Measurements from ENCODE around the gene INHBC. TPM values are rescaled to one million over a fixed set of nuclear protein-coding genes. Genes with fewer than 3 reads are reported as not detected.

Gene INHBC
- total RNA-seq, 1 donor from 2014 or later = not detected

DNA sequence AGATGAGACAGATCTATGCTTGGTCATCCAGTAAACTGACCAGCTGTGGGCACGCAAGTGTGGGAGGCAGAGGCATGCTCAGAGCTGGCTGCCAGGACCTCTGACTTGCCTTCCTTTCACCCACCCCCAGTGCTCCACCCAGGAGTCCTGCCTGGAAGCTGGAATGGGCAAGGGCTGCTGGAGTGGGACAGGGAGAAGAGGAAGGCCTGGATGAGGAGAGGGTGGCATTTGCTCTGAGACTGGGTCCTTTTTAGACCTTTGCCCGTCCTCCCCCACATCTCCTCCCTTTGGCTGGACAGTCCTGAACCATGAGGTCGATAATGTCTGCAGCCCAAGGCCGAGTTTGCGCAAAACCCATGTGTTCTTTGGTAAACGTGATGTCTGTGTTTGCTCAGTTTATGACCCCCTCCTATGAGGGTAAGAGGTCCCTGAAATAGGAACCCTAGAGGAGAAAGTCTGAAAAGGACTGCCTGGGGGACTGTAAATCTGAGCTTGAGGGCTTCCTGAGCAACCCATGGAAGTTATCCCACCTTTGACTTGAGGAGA lies 16.7 kb downstream of the INHBC start:
- no peak overlapping the region for H3K27ac Mint-ChIP-seq
- H3K27me3 Mint-ChIP-seq (ENCODE audit: insufficient read depth) = no peaks in the 10 kb centered on the region
- H3K9me3 Mint-ChIP-seq = no peaks in the 10 kb centered on the region
- DNase-seq (ENCODE audit: low spot score) = no peak
- H3K4me1 Mint-ChIP-seq (ENCODE audit: low read depth) = peaks cover 14% of the 10 kb centered on the region
- H3K36me3 Mint-ChIP-seq (ENCODE audit: low read depth) = no peaks in the 10 kb centered on the region
- no peak overlapping the region for H3K4me3 Mint-ChIP-seq
- intact Hi-C loops (cut with micrococcal nuclease) = loop anchor here (1.0 kb wide), 1 partner anchor 9 kb away; no protein-coding TSS in a partner anchor

DNA sequence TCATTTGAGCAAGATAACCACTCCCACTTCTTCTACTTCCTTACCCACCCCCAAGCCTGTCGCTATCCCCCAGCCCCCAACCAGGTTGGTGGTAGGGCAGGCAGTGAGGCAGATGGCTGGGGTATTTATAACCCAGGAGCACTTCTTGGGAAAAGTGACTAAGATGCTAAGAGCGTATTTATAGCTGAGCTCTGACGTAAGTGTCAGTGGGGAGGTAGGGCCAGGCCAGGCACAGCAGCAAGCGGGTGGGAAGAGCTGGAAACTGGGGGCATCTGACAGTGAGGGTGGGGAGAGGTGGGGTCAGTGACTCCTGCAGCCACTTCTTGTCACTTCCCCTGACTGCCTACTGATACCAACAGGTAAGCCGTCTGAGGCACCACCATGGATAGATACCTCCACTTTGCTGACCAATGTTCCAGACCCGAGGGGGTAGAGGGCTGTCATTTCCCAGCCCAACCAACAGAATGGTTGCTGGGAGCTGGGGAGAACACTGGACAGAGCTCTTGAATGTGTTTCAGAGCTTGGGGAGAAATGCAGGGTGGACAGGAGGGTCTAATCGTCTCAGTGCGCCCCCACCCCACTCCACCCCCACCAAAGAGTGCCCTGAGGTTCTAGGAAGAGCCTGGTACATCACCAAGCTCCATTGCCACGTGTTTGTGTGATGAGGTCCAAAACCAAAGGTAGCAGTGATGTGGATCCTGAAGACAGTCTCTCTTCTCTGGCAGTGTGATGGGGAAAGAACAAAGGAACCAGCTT lies 17.8 kb downstream of the INHBC start:
- Mint-ChIP-seq H3K4me1 (ENCODE audit: low read depth) (peaks cover 14% of the 10 kb centered on the region), H3K27ac (peak overlapping the region; percentile 42), H3K27me3 (ENCODE audit: insufficient read depth) (no peaks in the 10 kb centered on the region), H3K4me3 (peak overlapping the region; percentile 21), H3K36me3 (ENCODE audit: low read depth) (no peaks in the 10 kb centered on the region), H3K9me3 (no peaks in the 10 kb centered on the region)
- intact Hi-C loops (cut with micrococcal nuclease) = loop anchor here (1.0 kb wide), 1 partner anchor 189 kb away; no protein-coding TSS in a partner anchor
- DNase-seq (ENCODE audit: low spot score) = no peak

DNA sequence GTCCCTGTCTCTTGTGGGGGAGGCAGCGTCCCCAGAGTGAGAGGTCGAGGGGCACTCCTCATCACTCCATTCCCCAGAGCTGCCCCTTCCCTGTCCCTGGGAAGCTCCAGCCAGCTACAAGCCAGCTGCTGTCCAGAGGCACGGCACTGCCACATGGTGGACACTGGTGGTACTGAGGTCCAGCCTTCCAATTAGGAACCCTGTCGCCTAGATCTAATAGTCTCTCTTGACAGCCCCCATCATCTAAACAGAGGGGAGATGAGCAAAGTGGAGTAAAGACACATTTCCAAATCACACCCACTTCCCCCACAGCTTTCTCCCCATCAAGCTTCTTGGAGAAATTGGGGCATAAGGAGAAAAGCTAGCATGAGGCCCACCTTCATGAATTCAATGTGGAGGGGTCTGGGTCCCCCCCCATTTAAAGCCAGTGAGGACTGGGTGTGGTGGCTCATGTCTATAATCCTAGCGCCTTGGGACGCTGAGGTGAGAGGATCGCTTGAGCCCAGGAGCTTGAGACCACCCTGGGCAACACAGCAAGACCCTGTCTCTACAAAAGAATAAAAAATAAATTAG lies 18.4 kb downstream of the INHBC start:
- intact Hi-C loops (cut with micrococcal nuclease) = loop anchor here (1.0 kb wide), 2 partner anchors 146 to 190 kb away; no protein-coding TSS in a partner anchor
- H3K27ac Mint-ChIP-seq = no peak overlapping the region
- H3K9me3 Mint-ChIP-seq = no peaks in the 10 kb centered on the region
- H3K4me3 Mint-ChIP-seq = no peak overlapping the region
- DNase-seq (ENCODE audit: low spot score) = no peak
- H3K27me3 Mint-ChIP-seq (ENCODE audit: insufficient read depth) = no peaks in the 10 kb centered on the region
- H3K36me3 Mint-ChIP-seq (ENCODE audit: low read depth) = no peaks in the 10 kb centered on the region
- H3K4me1 Mint-ChIP-seq (ENCODE audit: low read depth) = peaks cover 14% of the 10 kb centered on the region

DNA sequence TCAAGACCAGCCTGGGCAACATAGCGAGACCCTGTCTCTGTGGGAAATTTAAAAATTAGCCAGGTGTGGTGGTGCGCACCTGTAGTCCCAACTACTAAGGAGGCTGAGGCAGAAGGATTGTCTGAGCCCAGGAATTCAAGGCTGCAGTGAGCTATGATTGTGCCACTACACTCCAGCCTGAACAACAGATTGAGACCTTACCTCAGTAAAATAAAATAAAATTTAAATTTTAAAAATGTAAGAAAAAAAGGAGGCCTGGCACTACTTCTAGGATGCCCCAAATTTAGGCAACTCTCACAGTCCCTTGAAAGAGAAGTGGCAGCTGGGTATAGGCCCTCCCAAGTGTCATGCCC lies 19.6 kb downstream of the INHBC start:
- no peak for DNase-seq (ENCODE audit: low spot score)
- Mint-ChIP-seq H3K27ac (no peak overlapping the region), H3K9me3 (no peaks in the 10 kb centered on the region), H3K27me3 (ENCODE audit: insufficient read depth) (no peaks in the 10 kb centered on the region), H3K4me1 (ENCODE audit: low read depth) (peaks cover 21% of the 10 kb centered on the region), H3K36me3 (ENCODE audit: low read depth) (no peaks in the 10 kb centered on the region), H3K4me3 (no peak overlapping the region)
- intact Hi-C loops (cut with micrococcal nuclease) = no loop called here

DNA sequence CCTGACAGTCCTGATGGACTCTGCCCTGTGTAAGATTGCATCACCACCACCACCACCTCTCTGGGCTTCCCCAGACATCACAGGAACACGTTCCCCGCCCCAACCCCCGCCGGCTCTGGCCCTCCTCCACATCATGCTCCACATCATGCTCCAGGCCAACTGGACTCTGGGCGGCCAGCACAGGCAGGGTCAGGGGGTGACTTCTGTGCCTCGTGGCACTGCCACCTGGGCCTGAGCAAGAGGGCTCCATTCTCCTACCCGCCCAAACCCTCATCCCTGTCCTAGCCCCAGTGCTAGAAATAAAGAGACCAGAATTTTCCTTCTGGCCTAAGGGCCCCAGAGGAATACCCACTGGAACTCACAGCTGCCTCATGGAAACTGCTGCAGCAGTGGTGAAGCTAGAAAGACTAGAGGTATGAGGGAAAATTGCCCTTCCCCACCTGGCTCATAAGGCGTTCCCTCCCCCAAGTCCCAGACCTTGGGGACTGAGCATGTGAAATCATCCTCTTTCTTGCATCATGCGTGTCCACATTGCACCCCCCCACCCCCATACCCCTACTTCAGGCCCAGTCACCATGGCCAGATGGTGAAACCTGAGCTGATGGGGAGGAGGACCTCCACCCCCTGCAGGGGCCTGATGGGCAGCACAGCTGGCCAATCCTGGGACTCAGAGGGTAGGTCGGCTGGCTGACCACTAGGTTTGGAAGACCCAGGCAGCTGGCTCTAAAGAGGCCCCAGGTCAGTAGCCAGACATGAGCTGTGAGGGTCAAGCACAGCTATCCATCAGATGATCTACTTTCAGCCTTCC lies 20.2 kb downstream of the INHBC start, which contains the start of gene INHBE:
INHBE (plus strand) TSS at position 742 of the 808 bp plus-strand sequence. CDS start 230 bp downstream, outside the sequence.
- DNase-seq (ENCODE audit: low spot score) = no peak
- H3K4me1 Mint-ChIP-seq (ENCODE audit: low read depth) = peaks cover 27% of the 10 kb centered on the region
- H3K27me3 Mint-ChIP-seq (ENCODE audit: insufficient read depth) = peaks cover 4% of the 10 kb centered on the region
- no peaks in the 10 kb centered on the region for H3K36me3 Mint-ChIP-seq (ENCODE audit: low read depth)
- peak within 1 kb of the TSS; percentile 34 for H3K27ac Mint-ChIP-seq
- peak within 1 kb of the TSS; percentile 73 for H3K4me3 Mint-ChIP-seq
- H3K9me3 Mint-ChIP-seq = no peaks in the 10 kb centered on the region
- intact Hi-C loops (cut with micrococcal nuclease) = no loop called here

DNA sequence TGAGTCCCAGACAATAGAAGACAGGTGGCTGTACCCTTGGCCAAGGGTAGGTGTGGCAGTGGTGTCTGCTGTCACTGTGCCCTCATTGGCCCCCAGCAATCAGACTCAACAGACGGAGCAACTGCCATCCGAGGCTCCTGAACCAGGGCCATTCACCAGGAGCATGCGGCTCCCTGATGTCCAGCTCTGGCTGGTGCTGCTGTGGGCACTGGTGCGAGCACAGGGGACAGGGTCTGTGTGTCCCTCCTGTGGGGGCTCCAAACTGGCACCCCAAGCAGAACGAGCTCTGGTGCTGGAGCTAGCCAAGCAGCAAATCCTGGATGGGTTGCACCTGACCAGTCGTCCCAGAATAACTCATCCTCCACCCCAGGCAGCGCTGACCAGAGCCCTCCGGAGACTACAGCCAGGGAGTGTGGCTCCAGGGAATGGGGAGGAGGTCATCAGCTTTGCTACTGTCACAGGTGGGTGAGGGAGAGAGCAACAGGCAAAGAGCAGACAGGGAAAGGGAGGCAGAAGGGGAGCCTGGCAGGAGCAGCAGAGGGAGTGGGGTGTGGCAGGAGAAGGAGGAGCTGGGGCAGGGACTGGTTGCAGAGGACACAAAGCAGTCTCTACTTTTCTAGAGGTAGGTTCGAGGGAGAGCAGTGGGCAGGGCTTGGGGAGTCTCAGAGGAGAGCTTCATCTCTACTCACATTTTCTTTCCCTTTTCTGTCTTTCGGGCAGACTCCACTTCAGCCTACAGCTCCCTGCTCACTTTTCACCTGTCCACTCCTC lies 21.0 kb downstream of the INHBC start:
- H3K4me3 Mint-ChIP-seq = peak overlapping the region; percentile 73
- no peaks in the 10 kb centered on the region for H3K9me3 Mint-ChIP-seq
- H3K27me3 Mint-ChIP-seq (ENCODE audit: insufficient read depth) = peaks cover 8% of the 10 kb centered on the region
- no peak overlapping the region for H3K27ac Mint-ChIP-seq
- intact Hi-C loops (cut with micrococcal nuclease) = no loop called here
- no peaks in the 10 kb centered on the region for H3K36me3 Mint-ChIP-seq (ENCODE audit: low read depth)
- peaks cover 33% of the 10 kb centered on the region for H3K4me1 Mint-ChIP-seq (ENCODE audit: low read depth)
- DNase-seq (ENCODE audit: low spot score) = no peak

DNA sequence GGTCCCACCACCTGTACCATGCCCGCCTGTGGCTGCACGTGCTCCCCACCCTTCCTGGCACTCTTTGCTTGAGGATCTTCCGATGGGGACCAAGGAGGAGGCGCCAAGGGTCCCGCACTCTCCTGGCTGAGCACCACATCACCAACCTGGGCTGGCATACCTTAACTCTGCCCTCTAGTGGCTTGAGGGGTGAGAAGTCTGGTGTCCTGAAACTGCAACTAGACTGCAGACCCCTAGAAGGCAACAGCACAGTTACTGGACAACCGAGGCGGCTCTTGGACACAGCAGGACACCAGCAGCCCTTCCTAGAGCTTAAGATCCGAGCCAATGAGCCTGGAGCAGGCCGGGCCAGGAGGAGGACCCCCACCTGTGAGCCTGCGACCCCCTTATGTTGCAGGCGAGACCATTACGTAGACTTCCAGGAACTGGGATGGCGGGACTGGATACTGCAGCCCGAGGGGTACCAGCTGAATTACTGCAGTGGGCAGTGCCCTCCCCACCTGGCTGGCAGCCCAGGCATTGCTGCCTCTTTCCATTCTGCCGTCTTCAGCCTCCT lies 21.6 kb downstream of the INHBC start:
- peak overlapping the region; percentile 73 for H3K4me3 Mint-ChIP-seq
- H3K27ac Mint-ChIP-seq = peak overlapping the region; percentile 34
- H3K36me3 Mint-ChIP-seq (ENCODE audit: low read depth) = no peaks in the 10 kb centered on the region
- intact Hi-C loops (cut with micrococcal nuclease) = no loop called here
- no peak for DNase-seq (ENCODE audit: low spot score)
- H3K27me3 Mint-ChIP-seq (ENCODE audit: insufficient read depth) = peaks cover 12% of the 10 kb centered on the region
- H3K4me1 Mint-ChIP-seq (ENCODE audit: low read depth) = peaks cover 39% of the 10 kb centered on the region
- no peaks in the 10 kb centered on the region for H3K9me3 Mint-ChIP-seq

GRCh38 chr12:57456737-57457490 lies 22.3 kb downstream of the INHBC start:
- peak overlapping the region; percentile 22 for H3K27ac Mint-ChIP-seq
- intact Hi-C loops (cut with micrococcal nuclease) = no loop called here
- H3K4me3 Mint-ChIP-seq = no peak overlapping the region
- H3K4me1 Mint-ChIP-seq (ENCODE audit: low read depth) = peaks cover 45% of the 10 kb centered on the region
- DNase-seq (ENCODE audit: low spot score) = no peak
- peaks cover 17% of the 10 kb centered on the region for H3K27me3 Mint-ChIP-seq (ENCODE audit: insufficient read depth)
- no peaks in the 10 kb centered on the region for H3K36me3 Mint-ChIP-seq (ENCODE audit: low read depth)
- H3K9me3 Mint-ChIP-seq = no peaks in the 10 kb centered on the region

GRCh38 chr12:57458665-57459054 lies 24.1 kb downstream of the INHBC start:
- intact Hi-C loops (cut with micrococcal nuclease) = loop anchor here (1.0 kb wide), 9 partner anchors 27 to 245 kb away; partner anchors contain the start of genes DCTN2, DDIT3 and R3HDM2
- Mint-ChIP-seq H3K36me3 (ENCODE audit: low read depth) (no peaks in the 10 kb centered on the region), H3K27ac (peak overlapping the region; percentile 93)

GRCh38 chr12:57459055-57459749 lies 24.6 kb downstream of the INHBC start:
- Mint-ChIP-seq H3K27me3 (ENCODE audit: insufficient read depth) (peaks cover 21% of the 10 kb centered on the region), H3K4me3 (peak overlapping the region; percentile 94), H3K4me1 (ENCODE audit: low read depth) (peaks cover 60% of the 10 kb centered on the region), H3K9me3 (no peaks in the 10 kb centered on the region), H3K36me3 (ENCODE audit: low read depth) (no peaks in the 10 kb centered on the region), H3K27ac (peak overlapping the region; percentile 93)
- intact Hi-C loops (cut with micrococcal nuclease) = loop anchor here (1.0 kb wide), 9 partner anchors 28 to 246 kb away; partner anchors contain the start of genes DCTN2, DDIT3 and R3HDM2
- DNase-seq (ENCODE audit: low spot score) = peak; percentile 90

More at GRCh38 chr12:57458665-57459054, 24.1 kb downstream of the INHBC start:
- Mint-ChIP-seq H3K4me3 (peak overlapping the region; percentile 94), H3K9me3 (no peaks in the 10 kb centered on the region), H3K27me3 (ENCODE audit: insufficient read depth) (peaks cover 19% of the 10 kb centered on the region), H3K4me1 (ENCODE audit: low read depth) (peaks cover 54% of the 10 kb centered on the region)
- no peak for DNase-seq (ENCODE audit: low spot score)

All from activated T-helper 1 cell treated with anti-CD3 and anti-CD28 coated beads, Interleukin-12 subunit alpha, Interleukin-12 subunit beta, Interleukin-2, Interleukin-4 antibody, amounts not matched to agents 30 ng/mL and 10 ng/mL and 1 ng/mL, durations not matched to agents 14 hours and 24 hours and 36 hours (primary cell).